Ishikawa (cell line): ENCODE data around the gene TRDMT1.

Experiments used
- CREB1 ChIP-seq: IDR thresholded peaks from 2 replicates; pipeline ENCODE4 v1.6.1; 2012; ENCODE audit warnings: low read depth
- TCF12 ChIP-seq: IDR thresholded peaks from 2 replicates; pipeline ENCODE4 v1.6.1; 2012; ENCODE audit warnings: low read depth
- YY1 ChIP-seq: IDR thresholded peaks from 2 replicates; pipeline ENCODE4 v1.6.1; 2012; ENCODE audit warnings: low read depth
- TF ChIP-seq, protein P1 (sequence below): IDR thresholded peaks from 2 replicates; pipeline ENCODE4 v1.6.1; 2012
- TF ChIP-seq, protein P2 (sequence below): IDR thresholded peaks from 2 replicates; pipeline ENCODE4 v1.6.1; 2012; ENCODE audit warnings: low read depth, mild to moderate bottlenecking

DNA sequence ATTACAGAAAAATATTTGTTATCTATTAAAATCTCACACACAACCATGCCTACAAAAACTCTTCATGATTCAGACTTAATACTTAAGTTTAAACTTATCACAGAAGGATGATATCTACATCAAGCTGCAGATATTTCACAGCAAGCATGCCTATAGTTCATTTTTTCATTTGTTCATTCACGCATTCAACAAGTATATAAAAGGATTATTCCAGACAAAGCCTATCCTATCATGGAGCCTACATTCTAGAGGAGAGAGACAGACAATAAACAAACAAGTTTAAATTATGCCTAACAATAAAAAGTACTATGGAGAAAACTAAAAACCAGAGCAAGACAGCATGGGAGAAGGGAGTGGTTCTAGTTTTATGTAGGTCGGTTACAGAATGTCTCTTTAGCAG, 10.9 kb downstream of the TRDMT1 start:
- TF ChIP-seq TCF12 (no peak), YY1 (no peak), CREB1 (no peak)
- TF ChIP-seq, protein P1, sequence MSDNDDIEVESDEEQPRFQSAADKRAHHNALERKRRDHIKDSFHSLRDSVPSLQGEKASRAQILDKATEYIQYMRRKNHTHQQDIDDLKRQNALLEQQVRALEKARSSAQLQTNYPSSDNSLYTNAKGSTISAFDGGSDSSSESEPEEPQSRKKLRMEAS: no peak
- TF ChIP-seq, protein P2, sequence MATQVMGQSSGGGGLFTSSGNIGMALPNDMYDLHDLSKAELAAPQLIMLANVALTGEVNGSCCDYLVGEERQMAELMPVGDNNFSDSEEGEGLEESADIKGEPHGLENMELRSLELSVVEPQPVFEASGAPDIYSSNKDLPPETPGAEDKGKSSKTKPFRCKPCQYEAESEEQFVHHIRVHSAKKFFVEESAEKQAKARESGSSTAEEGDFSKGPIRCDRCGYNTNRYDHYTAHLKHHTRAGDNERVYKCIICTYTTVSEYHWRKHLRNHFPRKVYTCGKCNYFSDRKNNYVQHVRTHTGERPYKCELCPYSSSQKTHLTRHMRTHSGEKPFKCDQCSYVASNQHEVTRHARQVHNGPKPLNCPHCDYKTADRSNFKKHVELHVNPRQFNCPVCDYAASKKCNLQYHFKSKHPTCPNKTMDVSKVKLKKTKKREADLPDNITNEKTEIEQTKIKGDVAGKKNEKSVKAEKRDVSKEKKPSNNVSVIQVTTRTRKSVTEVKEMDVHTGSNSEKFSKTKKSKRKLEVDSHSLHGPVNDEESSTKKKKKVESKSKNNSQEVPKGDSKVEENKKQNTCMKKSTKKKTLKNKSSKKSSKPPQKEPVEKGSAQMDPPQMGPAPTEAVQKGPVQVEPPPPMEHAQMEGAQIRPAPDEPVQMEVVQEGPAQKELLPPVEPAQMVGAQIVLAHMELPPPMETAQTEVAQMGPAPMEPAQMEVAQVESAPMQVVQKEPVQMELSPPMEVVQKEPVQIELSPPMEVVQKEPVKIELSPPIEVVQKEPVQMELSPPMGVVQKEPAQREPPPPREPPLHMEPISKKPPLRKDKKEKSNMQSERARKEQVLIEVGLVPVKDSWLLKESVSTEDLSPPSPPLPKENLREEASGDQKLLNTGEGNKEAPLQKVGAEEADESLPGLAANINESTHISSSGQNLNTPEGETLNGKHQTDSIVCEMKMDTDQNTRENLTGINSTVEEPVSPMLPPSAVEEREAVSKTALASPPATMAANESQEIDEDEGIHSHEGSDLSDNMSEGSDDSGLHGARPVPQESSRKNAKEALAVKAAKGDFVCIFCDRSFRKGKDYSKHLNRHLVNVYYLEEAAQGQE: no peak
